HEK293 (cell line): ENCODE results near the gene OTOR.

Experiments used
- ATF2 ChIP-seq: fragments of 450-650 bp; formaldehyde crosslinking; IDR thresholded peaks from 2 replicates; pipeline ENCODE4 v1.5.1; 2016; ENCODE audit warnings: missing biosample characterization, missing genetic modification characterization, low read depth
- CTCF ChIP-seq: fragments of 450-650 bp; formaldehyde crosslinking; IDR thresholded peaks from 2 replicates; pipeline ENCODE4 v1.5.1; 2016; ENCODE audit warnings: missing biosample characterization, missing genetic modification characterization
- PRDM1 ChIP-seq: fragments of 450-650 bp; formaldehyde crosslinking; IDR thresholded peaks from 2 replicates; pipeline ENCODE4; 2016; ENCODE audit warnings: missing biosample characterization, missing genetic modification characterization
- REPIN1 ChIP-seq: fragments of 450-650 bp; formaldehyde crosslinking; IDR thresholded peaks from 2 replicates; pipeline ENCODE4 v1.5.1; 2017; ENCODE audit warnings: missing biosample characterization, missing genetic modification characterization, low read depth
- REST ChIP-seq: fragments of 450-650 bp; formaldehyde crosslinking; IDR thresholded peaks from 2 replicates; pipeline ENCODE4 v1.5.1; 2016; ENCODE audit warnings: missing biosample characterization, missing genetic modification characterization
- SP2 ChIP-seq: fragments of 450-650 bp; formaldehyde crosslinking; IDR thresholded peaks from 2 replicates; pipeline ENCODE4 v1.5.1; 2016; ENCODE audit warnings: missing biosample characterization, missing genetic modification characterization
- TCF7L2 ChIP-seq: IDR thresholded peaks from 2 replicates; pipeline ENCODE4 v1.6.1; 2011; ENCODE audit warnings: low read depth, mild to moderate bottlenecking, inconsistent platforms, low read length, moderate library complexity, borderline replicate concordance
- ZNF121 ChIP-seq: fragments of 450-650 bp; formaldehyde crosslinking; IDR thresholded peaks from 2 replicates; pipeline ENCODE4 v1.5.1; 2016; ENCODE audit warnings: missing biosample characterization, missing genetic modification characterization
- ZNF157 ChIP-seq: fragments of 450-650 bp; formaldehyde crosslinking; IDR thresholded peaks from 2 replicates; pipeline ENCODE4 v1.5.1; 2016; ENCODE audit warnings: missing biosample characterization, missing genetic modification characterization
- ZNF423 ChIP-seq: fragments of 450-650 bp; formaldehyde crosslinking; IDR thresholded peaks from 2 replicates; pipeline ENCODE4 v1.5.1; 2016; ENCODE audit warnings: missing biosample characterization, missing genetic modification characterization
- ZNF548 ChIP-seq: fragments of 450-650 bp; formaldehyde crosslinking; IDR thresholded peaks from 2 replicates; pipeline ENCODE4 v1.5.1; 2016; ENCODE audit warnings: missing biosample characterization, missing genetic modification characterization
- ZNF660 ChIP-seq: fragments of 450-650 bp; IDR thresholded peaks from 2 replicates; pipeline ENCODE4 v1.5.1; 2018; ENCODE audit warnings: missing biosample characterization, mild to moderate bottlenecking, missing genetic modification characterization
- ZNF707 ChIP-seq: fragments of 450-650 bp; formaldehyde crosslinking; IDR thresholded peaks from 2 replicates; pipeline ENCODE4 v1.5.1; 2016; ENCODE audit warnings: missing biosample characterization, missing genetic modification characterization
- TF ChIP-seq, protein P1 (sequence below): fragments of 450-650 bp; formaldehyde crosslinking; IDR thresholded peaks from 2 replicates; pipeline ENCODE4 v1.5.1; 2017; ENCODE audit warnings: missing biosample characterization, missing genetic modification characterization

GRCh38 chr20:16714751-16715150 lies 33.4 kb upstream of the OTOR start:
- TF ChIP-seq REPIN1 (tag by site-specific recombination) (no peak), ZNF423 (tag by site-specific recombination) (no peak), CTCF (tag by site-specific recombination) (no peak), ZNF707 (tag by site-specific recombination) (no peak), REST (tag by site-specific recombination) (no peak), ZNF121 (tag by site-specific recombination) (no peak), PRDM1 (no peak), SP2 (tag by site-specific recombination) (no peak), ATF2 (tag by site-specific recombination) (no peak), ZNF548 (tag by site-specific recombination) (no peak), ZNF157 (tag by site-specific recombination) (no peak), TCF7L2 (no peak), ZNF660 (tag by site-specific recombination) (no peak)
- TF ChIP-seq, protein P1, sequence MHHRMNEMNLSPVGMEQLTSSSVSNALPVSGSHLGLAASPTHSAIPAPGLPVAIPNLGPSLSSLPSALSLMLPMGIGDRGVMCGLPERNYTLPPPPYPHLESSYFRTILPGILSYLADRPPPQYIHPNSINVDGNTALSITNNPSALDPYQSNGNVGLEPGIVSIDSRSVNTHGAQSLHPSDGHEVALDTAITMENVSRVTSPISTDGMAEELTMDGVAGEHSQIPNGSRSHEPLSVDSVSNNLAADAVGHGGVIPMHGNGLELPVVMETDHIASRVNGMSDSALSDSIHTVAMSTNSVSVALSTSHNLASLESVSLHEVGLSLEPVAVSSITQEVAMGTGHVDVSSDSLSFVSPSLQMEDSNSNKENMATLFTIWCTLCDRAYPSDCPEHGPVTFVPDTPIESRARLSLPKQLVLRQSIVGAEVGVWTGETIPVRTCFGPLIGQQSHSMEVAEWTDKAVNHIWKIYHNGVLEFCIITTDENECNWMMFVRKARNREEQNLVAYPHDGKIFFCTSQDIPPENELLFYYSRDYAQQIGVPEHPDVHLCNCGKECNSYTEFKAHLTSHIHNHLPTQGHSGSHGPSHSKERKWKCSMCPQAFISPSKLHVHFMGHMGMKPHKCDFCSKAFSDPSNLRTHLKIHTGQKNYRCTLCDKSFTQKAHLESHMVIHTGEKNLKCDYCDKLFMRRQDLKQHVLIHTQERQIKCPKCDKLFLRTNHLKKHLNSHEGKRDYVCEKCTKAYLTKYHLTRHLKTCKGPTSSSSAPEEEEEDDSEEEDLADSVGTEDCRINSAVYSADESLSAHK, result no peak
